ENCODE results near the gene HSD17B1. TPM values are rescaled to one million over a fixed set of nuclear protein-coding genes. Genes with fewer than 3 reads are reported as not detected.

The HSD17B1 gene
- total RNA-seq, 1 experiment from 2014 or later, result 18.1 TPM

DNA sequence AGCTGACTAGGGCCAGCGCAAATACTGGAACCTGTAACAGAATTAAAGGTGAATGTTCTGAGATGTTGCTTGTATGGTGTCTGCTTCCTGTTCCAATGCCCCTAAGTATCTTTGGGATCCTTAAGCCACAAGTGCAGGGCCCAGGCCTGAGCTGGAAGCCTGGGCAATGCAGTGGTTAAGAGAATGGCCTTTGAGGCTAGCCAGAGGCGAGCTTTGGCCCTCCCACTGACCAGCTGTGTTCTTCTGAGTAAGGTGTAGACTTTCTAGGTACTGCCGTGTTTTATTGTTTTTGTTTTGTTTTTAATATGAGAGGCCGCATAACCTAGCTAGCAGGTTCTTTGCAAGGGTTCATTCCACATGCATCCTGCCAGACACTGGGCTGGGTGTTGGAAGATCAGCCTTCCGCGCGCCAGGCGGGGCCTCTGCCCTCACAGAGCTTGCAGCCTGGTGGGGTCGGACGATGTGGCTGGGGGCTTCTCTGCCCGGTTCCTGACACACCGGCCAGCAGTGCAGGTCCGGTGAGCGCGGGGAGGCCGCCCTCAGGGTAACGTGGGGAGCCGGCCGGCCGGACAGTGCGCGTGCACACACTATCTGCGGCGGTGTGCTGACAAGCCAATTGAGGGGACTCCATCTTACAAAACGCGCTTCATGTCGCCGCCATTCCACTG lies 13.6 kb downstream of the HSD17B1 start:
- TF ChIP-seq, protein P1, sequence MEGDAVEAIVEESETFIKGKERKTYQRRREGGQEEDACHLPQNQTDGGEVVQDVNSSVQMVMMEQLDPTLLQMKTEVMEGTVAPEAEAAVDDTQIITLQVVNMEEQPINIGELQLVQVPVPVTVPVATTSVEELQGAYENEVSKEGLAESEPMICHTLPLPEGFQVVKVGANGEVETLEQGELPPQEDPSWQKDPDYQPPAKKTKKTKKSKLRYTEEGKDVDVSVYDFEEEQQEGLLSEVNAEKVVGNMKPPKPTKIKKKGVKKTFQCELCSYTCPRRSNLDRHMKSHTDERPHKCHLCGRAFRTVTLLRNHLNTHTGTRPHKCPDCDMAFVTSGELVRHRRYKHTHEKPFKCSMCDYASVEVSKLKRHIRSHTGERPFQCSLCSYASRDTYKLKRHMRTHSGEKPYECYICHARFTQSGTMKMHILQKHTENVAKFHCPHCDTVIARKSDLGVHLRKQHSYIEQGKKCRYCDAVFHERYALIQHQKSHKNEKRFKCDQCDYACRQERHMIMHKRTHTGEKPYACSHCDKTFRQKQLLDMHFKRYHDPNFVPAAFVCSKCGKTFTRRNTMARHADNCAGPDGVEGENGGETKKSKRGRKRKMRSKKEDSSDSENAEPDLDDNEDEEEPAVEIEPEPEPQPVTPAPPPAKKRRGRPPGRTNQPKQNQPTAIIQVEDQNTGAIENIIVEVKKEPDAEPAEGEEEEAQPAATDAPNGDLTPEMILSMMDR (IDR thresholded peaks at IDR 0.05; ENCODE audit: unreplicated experiment), result no peak
- POLR2A ChIA-PET, result interaction anchor here (1.2 to 6.2 kb wide), 3 partner anchors 11 to 30 kb away, joined by 8 to 51 read pairs (median 10); partner anchors contain the start of genes NAGLU and PSMC3IP
- Mint-ChIP-seq H3K27ac (ENCODE audit: low read depth, unreplicated experiment) (no peak overlapping the region), H3K4me3 (ENCODE audit: unreplicated experiment) (peak overlapping the region; percentile 79), H3K4me1 (ENCODE audit: insufficient read depth, unreplicated experiment) (peaks cover 18% of the 10 kb centered on the region), H3K9me3 (ENCODE audit: unreplicated experiment) (no peaks in the 10 kb centered on the region), H3K27me3 (ENCODE audit: insufficient read depth, unreplicated experiment) (no peaks in the 10 kb centered on the region), H3K36me3 (ENCODE audit: insufficient read depth, unreplicated experiment) (peaks cover 40% of the 10 kb centered on the region)
- no peak for DNase-seq (ENCODE audit: unreplicated experiment)
- CTCF ChIA-PET, result interaction anchor here (0.5 to 4.0 kb wide), 5 partner anchors 12 to 1045 kb away, joined by 3 to 17 read pairs (median 4); partner anchors contain the start of gene PSMC3IP
- intact Hi-C loops (cut with micrococcal nuclease), result no loop called here
- no TSS peak for BruUV-seq (replicated peaks)

DNA sequence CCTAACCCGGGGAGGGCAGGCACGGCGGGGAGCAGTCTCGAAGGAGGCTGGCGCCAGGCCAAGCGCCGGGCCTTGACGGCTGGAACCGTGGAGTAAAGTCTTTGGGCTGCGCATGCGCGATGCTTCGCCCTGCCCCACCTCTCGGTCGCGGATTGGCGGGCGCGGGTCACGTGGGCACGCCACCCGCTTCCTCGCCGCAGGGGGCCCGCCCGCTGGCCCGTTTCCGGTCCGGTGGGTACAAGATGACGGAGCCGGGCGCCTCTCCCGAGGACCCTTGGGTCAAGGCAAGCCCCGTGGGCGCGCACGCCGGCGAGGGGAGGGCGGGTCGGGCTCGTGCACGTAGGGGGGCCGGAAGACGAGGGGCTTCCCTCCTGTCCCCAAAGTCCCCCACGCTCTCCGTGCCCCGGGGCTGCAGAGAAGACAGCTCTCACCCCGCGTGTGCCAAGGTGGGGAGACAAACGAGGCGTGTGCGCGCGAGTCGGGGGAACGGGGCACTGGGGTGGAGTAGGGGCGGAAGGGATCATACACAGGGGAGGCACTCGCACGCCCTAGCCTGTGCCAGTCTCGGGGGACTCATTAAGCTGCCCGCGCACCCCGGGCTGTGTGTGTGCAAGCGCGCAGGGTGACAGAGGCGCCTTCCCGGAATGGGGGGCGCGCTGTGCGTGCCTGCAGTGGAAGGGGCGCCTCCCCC lies 14.3 kb downstream of the HSD17B1 start, which contains the start of gene MLX:
Gene MLX, plus strand, starts transcription at position 218 of the 691 bp plus-strand sequence. Its CDS starts 25 bp downstream, at position 243.
- CTCF ChIA-PET, result interaction anchor here (0.7 to 4.0 kb wide), 5 partner anchors 11 to 1046 kb away, joined by 3 to 17 read pairs (median 3); partner anchors contain the start of gene PSMC3IP
- H3K4me1 Mint-ChIP-seq (ENCODE audit: insufficient read depth, unreplicated experiment), result peaks cover 13% of the 10 kb centered on the region
- intact Hi-C loops (cut with micrococcal nuclease), result no loop called here
- H3K36me3 Mint-ChIP-seq (ENCODE audit: insufficient read depth, unreplicated experiment), result peaks cover 40% of the 10 kb centered on the region
- no peaks in the 10 kb centered on the region for H3K27me3 Mint-ChIP-seq (ENCODE audit: insufficient read depth, unreplicated experiment)
- H3K4me3 Mint-ChIP-seq (ENCODE audit: unreplicated experiment), result peak within 1 kb of the TSS; percentile 79
- no peaks in the 10 kb centered on the region for H3K9me3 Mint-ChIP-seq (ENCODE audit: unreplicated experiment)
- peak; percentile 90 for DNase-seq (ENCODE audit: unreplicated experiment)
- no TSS peak for BruUV-seq (replicated peaks)
- peak within 1 kb of the TSS; percentile 90 for H3K27ac Mint-ChIP-seq (ENCODE audit: low read depth, unreplicated experiment)
- POLR2A ChIA-PET, result interaction anchor here (0.6 to 6.2 kb wide), 11 partner anchors 10 to 373 kb away, joined by 3 to 51 read pairs (median 6); partner anchors contain the start of genes BECN1, GHDC, NAGLU and PLEKHH3
- TF ChIP-seq, protein P1 (IDR thresholded peaks at IDR 0.05; ENCODE audit: unreplicated experiment), result no peak

DNA sequence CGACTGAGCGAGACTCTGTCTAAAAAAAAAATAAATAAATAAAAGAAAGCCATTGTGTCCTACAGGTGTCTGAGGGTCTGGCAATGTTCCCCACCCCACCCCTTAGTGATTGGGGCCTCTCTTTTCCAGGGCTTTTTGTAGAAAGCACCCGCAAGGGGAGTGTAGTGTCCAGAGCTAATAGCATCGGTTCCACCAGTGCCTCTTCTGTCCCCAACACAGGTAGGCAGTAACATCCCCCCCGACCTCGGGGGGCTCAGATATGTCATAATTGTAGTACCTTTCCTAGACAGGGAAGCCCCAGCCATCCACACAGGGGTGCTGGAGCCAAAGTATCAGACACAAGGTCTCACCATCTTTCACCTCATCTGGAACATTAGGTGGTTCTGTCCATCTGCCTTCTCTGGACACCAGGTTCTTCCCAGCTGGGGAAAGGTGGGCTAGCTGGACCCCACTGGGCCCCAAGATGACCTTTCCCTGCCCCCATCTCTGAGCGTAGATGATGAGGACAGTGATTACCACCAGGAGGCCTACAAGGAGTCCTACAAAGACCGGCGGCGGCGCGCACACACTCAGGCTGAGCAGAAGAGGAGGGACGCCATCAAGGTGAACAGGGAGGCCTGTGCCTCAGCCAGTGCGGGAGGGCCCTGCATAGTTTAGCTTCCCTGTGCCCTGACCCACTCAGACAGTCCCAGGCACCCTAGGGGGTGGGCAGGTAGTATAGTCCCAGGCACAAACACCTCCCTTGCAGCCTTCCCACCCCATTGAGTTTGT lies 15.8 kb downstream of the HSD17B1 start:
- peaks cover 52% of the 10 kb centered on the region for H3K36me3 Mint-ChIP-seq (ENCODE audit: insufficient read depth, unreplicated experiment)
- ChIA-PET POLR2A (interaction anchor here (0.6 to 6.2 kb wide), 5 partner anchors 9 to 374 kb away, joined by 3 to 51 read pairs (median 6); partner anchors contain the start of genes BECN1, GHDC, NAGLU and PSMC3IP), CTCF (interaction anchor here (1.2 to 4.0 kb wide), 3 partner anchors 8 to 20 kb away, joined by 3 to 17 read pairs (median 3); partner anchors contain the start of gene PSMC3IP)
- H3K27me3 Mint-ChIP-seq (ENCODE audit: insufficient read depth, unreplicated experiment), result no peaks in the 10 kb centered on the region
- H3K27ac Mint-ChIP-seq (ENCODE audit: low read depth, unreplicated experiment), result peak overlapping the region; percentile 90
- H3K4me1 Mint-ChIP-seq (ENCODE audit: insufficient read depth, unreplicated experiment), result peaks cover 11% of the 10 kb centered on the region
- no TSS peak for BruUV-seq (replicated peaks)
- no peaks in the 10 kb centered on the region for H3K9me3 Mint-ChIP-seq (ENCODE audit: unreplicated experiment)
- TF ChIP-seq, protein P1 (IDR thresholded peaks at IDR 0.05; ENCODE audit: unreplicated experiment), result no peak
- intact Hi-C loops (cut with micrococcal nuclease), result no loop called here
- H3K4me3 Mint-ChIP-seq (ENCODE audit: unreplicated experiment), result no peak overlapping the region
- DNase-seq (ENCODE audit: unreplicated experiment), result no peak

All from MCF 10A (cell line).